Measurements from ENCODE around the gene ARPC2. TPM values are rescaled to one million over a fixed set of nuclear protein-coding genes. Genes with fewer than 3 reads are reported as not detected.
A peak's percentile ranks its signal among the peaks of the same experiment; 100 is the strongest.

ARPC2 gene
- total and polyA plus RNA-seq, 2 of the 13 experiments (the other 11 are each of a cell fraction or from before 2014, with no cell fraction given) = 168 to 303 TPM

- TF ChIP-seq ZNF687 (CRISPR knock-in tag; IDR thresholded peaks at IDR 0.05) (peak; percentile 88), ZNF740 (CRISPR knock-in tag; IDR thresholded peaks at IDR 0.05) (peak; percentile 80), MTA3 (CRISPR knock-in tag; IDR thresholded peaks at IDR 0.05) (no peak), ZBTB1 (CRISPR knock-in tag; IDR thresholded peaks at IDR 0.05; ENCODE audit: borderline replicate concordance) (no peak), ZNF263 (CRISPR knock-in tag; IDR thresholded peaks at IDR 0.05) (0 out of 2 replicates have a peak, but pooled peaks have one; percentile 29), GZF1 (CRISPR knock-in tag; IDR thresholded peaks at IDR 0.05) (no peak), XRCC5 (optimal IDR thresholded peaks at IDR 0.05; ENCODE audit: low read length) (peak; percentile 23), ZNF468 (CRISPR knock-in tag; IDR thresholded peaks at IDR 0.05) (no peak), E2F2 (CRISPR knock-in tag; IDR thresholded peaks at IDR 0.05; ENCODE audit: borderline replicate concordance) (0 out of 2 replicates have a peak, but pooled peaks have one; percentile 21), ZNF431 (CRISPR knock-in tag; IDR thresholded peaks at IDR 0.05; ENCODE audit: borderline replicate concordance, low read depth) (0 out of 2 replicates have a peak, but pooled peaks have one; percentile 78), REPIN1 (CRISPR knock-in tag; IDR thresholded peaks at IDR 0.05; ENCODE audit: borderline replicate concordance, low read depth) (no peak; the same call in none of the 2 replicates), ZNF292 (CRISPR knock-in tag; IDR thresholded peaks at IDR 0.05; ENCODE audit: borderline replicate concordance, low read depth) (no peak; the same call in 1 of the 2 replicates), NFAT5 (CRISPR knock-in tag; IDR thresholded peaks at IDR 0.05) (0 out of 2 replicates have a peak, but pooled peaks have one; percentile 14), ZNF792 (CRISPR knock-in tag; IDR thresholded peaks at IDR 0.05) (peak; percentile 85), SRY (CRISPR knock-in tag; IDR thresholded peaks at IDR 0.05) (0 out of 2 replicates have a peak, but pooled peaks have one; percentile 20), FOXO4 (CRISPR knock-in tag; conservative IDR thresholded peaks at IDR 0.05) (no peak)
Observed at GRCh38 chr2:218216674-218217359, at the start of gene ARPC2 (continued).
